ENCODE data around the gene SLC25A44. TPM values are rescaled to one million over a fixed set of nuclear protein-coding genes. Genes with fewer than 3 reads are reported as not detected.

SLC25A44 gene
- total RNA-seq, 1 donor, result 18.6 TPM

- H3K4me3 ChIP-seq (ENCODE audit: low read depth, low read length), result no peak overlapping the region
- DNase-seq (ENCODE audit: low read depth), result no peak
- no peak for TF ChIP-seq CTCF (IDR thresholded peaks at IDR 0.05; ENCODE audit: insufficient read depth, low read depth, low read length)
Observed at GRCh38 chr1:156155756-156156510, 38.0 kb upstream of the SLC25A44 start.

- H3K4me3 ChIP-seq (ENCODE audit: low read depth, low read length), result no peak overlapping the region
- DNase-seq (ENCODE audit: low read depth), result no peak
- no peak for TF ChIP-seq CTCF (IDR thresholded peaks at IDR 0.05; ENCODE audit: insufficient read depth, low read depth, low read length)
Observed at GRCh38 chr1:156157506-156157905, 36.4 kb upstream of the SLC25A44 start.

- no peak overlapping the region for H3K4me3 ChIP-seq (ENCODE audit: low read depth, low read length)
- DNase-seq (ENCODE audit: low read depth), result no peak
- TF ChIP-seq CTCF (IDR thresholded peaks at IDR 0.05; ENCODE audit: insufficient read depth, low read depth, low read length), result no peak
Observed at GRCh38 chr1:156157966-156158365, 35.9 kb upstream of the SLC25A44 start.

- DNase-seq (ENCODE audit: low read depth), result no peak
- no peak for TF ChIP-seq CTCF (IDR thresholded peaks at IDR 0.05; ENCODE audit: insufficient read depth, low read depth, low read length)
- H3K4me3 ChIP-seq (ENCODE audit: low read depth, low read length), result peak overlapping the region; percentile 43
Observed at GRCh38 chr1:156160000-156160742, 33.7 kb upstream of the SLC25A44 start.

- peak; percentile 79 for DNase-seq (ENCODE audit: low read depth)
- H3K4me3 ChIP-seq (ENCODE audit: low read depth, low read length), result peak overlapping the region; percentile 43
- no peak for TF ChIP-seq CTCF (IDR thresholded peaks at IDR 0.05; ENCODE audit: insufficient read depth, low read depth, low read length)
Observed at GRCh38 chr1:156160743-156161171, 33.1 kb upstream of the SLC25A44 start.

- H3K4me3 ChIP-seq (ENCODE audit: low read depth, low read length), result no peak overlapping the region
- no peak for TF ChIP-seq CTCF (IDR thresholded peaks at IDR 0.05; ENCODE audit: insufficient read depth, low read depth, low read length)
- no peak for DNase-seq (ENCODE audit: low read depth)
Observed at GRCh38 chr1:156162430-156163037, 31.4 kb upstream of the SLC25A44 start.

Data from fibroblast of villous mesenchyme (primary cell).